ENCODE results near the gene RAET1E. TPM values are rescaled to one million over a fixed set of nuclear protein-coding genes. Genes with fewer than 3 reads are reported as not detected.

Gene RAET1E
- total RNA-seq, 1 donor from 2014 or later, result not detected

DNA sequence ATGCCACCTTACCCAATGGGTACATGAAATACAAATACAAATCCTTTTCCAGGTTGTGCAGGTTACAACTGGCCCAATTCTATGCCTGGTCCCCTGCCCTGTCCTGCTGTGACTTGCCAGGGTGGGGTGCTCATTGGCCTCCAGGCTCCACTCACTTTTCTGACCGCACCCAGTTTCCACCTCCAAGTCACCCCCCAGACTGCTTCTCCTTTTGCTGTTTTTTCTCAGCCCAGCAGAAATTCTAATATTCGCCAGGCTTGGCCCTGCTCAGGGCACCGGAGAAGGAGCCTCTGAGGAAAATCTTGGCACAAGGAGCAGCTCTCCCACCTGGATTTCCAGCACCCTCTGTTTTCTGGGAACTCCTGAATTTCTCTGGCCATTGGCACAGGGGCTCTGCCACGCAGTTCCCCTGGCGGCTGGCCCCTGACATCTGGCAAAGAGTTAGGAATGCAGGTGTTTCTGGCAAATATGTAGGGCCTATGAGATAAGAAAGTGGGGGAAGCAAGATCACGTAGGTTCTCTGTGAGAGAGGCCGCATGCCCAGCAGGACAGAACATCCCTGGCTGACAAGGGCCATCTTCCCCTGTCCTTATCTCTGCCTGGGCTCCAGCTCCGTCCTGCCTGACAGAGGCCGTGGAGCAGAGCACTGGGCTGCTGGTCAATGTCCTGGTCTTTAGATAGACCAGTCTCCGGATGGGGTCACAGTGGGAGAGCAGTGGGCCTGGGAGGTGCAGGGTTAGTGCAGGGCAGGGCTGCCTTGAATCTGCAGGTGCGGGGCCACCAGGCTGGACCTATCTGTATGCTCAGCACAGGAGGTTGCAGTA is 2.9 kb upstream of the RAET1E start:
- H3K4me3 Mint-ChIP-seq (ENCODE audit: unreplicated experiment), result no peak overlapping the region
- no peaks in the 10 kb centered on the region for H3K27me3 Mint-ChIP-seq (ENCODE audit: low read depth)
- peaks cover 25% of the 10 kb centered on the region for H3K4me1 Mint-ChIP-seq (ENCODE audit: low read depth)
- TF ChIP-seq, protein P1, sequence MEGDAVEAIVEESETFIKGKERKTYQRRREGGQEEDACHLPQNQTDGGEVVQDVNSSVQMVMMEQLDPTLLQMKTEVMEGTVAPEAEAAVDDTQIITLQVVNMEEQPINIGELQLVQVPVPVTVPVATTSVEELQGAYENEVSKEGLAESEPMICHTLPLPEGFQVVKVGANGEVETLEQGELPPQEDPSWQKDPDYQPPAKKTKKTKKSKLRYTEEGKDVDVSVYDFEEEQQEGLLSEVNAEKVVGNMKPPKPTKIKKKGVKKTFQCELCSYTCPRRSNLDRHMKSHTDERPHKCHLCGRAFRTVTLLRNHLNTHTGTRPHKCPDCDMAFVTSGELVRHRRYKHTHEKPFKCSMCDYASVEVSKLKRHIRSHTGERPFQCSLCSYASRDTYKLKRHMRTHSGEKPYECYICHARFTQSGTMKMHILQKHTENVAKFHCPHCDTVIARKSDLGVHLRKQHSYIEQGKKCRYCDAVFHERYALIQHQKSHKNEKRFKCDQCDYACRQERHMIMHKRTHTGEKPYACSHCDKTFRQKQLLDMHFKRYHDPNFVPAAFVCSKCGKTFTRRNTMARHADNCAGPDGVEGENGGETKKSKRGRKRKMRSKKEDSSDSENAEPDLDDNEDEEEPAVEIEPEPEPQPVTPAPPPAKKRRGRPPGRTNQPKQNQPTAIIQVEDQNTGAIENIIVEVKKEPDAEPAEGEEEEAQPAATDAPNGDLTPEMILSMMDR (IDR thresholded peaks at IDR 0.05), result no peak
- no peak overlapping the region for H3K27ac Mint-ChIP-seq (ENCODE audit: unreplicated experiment)
- no peak for DNase-seq (ENCODE audit: low spot score)
- H3K9me3 Mint-ChIP-seq (ENCODE audit: low read depth), result no peaks in the 10 kb centered on the region
- no peaks in the 10 kb centered on the region for H3K36me3 Mint-ChIP-seq (ENCODE audit: low read depth)

DNA sequence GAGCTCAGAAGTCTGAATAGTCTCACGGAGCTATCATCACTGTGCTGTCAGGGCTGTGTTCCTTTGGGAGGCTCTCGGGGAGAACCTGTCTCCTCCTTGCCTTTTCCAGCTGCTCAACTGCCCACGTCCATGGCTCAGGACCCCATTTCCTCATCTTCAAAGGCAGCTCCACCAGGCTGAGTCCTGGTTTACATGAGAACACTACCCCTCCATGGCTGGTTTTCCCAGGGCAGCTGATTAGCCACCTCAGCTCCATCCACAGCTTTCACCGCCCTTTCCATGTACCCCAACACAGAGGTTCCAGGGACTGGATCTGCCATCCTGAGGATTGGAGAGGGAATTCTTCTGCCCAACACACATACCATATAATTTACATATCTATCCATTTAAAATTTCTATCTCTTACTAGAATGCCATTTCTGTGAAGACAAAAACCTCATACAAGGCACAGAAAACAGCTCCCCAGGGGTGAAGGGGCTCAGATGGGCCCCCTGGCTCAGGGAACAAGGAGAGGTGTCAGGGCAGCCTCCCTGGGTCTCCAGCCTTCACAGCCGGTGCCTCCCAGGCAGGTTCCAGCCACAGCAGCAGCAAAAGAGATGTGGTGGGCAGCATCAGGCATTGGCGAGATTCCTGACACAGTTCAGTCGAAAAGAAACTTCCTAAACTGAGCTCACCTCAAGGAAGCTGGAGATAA is 2.2 kb upstream of the RAET1E start:
- DNase-seq (ENCODE audit: low spot score), result no peak
- no peaks in the 10 kb centered on the region for H3K9me3 Mint-ChIP-seq (ENCODE audit: low read depth)
- H3K36me3 Mint-ChIP-seq (ENCODE audit: low read depth), result no peaks in the 10 kb centered on the region
- H3K4me3 Mint-ChIP-seq (ENCODE audit: unreplicated experiment), result no peak overlapping the region
- H3K4me1 Mint-ChIP-seq (ENCODE audit: low read depth), result peaks cover 33% of the 10 kb centered on the region
- H3K27ac Mint-ChIP-seq (ENCODE audit: unreplicated experiment), result no peak overlapping the region
- H3K27me3 Mint-ChIP-seq (ENCODE audit: low read depth), result no peaks in the 10 kb centered on the region
- TF ChIP-seq, protein P1 (IDR thresholded peaks at IDR 0.05), result no peak

DNA sequence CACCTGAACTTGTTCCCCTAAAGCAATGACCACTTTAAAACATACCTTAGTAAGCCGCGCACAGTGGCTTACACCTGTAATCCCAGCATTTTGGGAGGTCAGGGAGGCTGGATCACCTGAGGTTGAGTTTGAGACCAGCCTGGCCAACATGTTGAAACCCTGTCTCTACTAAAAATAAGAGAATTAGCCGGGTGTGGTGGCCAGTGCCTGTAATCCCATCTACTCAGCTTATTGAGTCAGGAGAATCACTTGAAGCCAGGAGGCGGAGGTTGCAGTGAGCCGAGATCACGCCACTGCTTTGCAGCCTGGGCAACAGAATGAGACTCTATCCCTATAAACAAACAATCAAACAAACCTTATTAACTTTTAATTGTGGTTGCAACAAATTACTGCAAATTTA is 1.6 kb upstream of the RAET1E start:
- Mint-ChIP-seq H3K4me3 (ENCODE audit: unreplicated experiment) (no peak overlapping the region), H3K27me3 (ENCODE audit: low read depth) (no peaks in the 10 kb centered on the region), H3K36me3 (ENCODE audit: low read depth) (no peaks in the 10 kb centered on the region), H3K27ac (ENCODE audit: unreplicated experiment) (no peak overlapping the region), H3K4me1 (ENCODE audit: low read depth) (peaks cover 38% of the 10 kb centered on the region), H3K9me3 (ENCODE audit: low read depth) (no peaks in the 10 kb centered on the region)
- DNase-seq (ENCODE audit: low spot score), result no peak
- TF ChIP-seq, protein P1 (IDR thresholded peaks at IDR 0.05), result no peak

DNA sequence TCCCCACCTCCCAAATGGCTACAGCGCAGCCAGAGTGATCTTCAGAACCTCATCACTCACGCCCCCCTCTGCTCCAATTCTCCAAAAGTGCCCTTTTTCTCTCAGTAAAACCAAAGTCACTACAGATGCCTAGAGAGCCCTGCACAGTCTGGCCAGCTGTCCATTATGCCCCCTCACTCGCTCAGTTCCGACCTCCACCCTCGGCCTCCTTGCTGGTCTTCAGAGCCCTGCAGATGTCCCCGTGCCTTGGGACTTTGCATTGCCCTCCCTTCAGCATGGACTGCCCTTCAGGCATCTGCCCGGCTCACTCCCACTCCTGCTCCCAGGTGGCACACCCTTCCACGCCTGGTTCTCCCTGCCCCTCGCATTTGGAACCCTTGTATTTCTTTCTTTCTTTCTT is 1.1 kb upstream of the RAET1E start:
- no peaks in the 10 kb centered on the region for H3K9me3 Mint-ChIP-seq (ENCODE audit: low read depth)
- peaks cover 39% of the 10 kb centered on the region for H3K4me1 Mint-ChIP-seq (ENCODE audit: low read depth)

More for the DNA sequence above, 1.1 kb upstream of the RAET1E start:
- Mint-ChIP-seq H3K27ac (ENCODE audit: unreplicated experiment) (no peak overlapping the region), H3K36me3 (ENCODE audit: low read depth) (no peaks in the 10 kb centered on the region), H3K4me3 (ENCODE audit: unreplicated experiment) (no peak overlapping the region), H3K27me3 (ENCODE audit: low read depth) (no peaks in the 10 kb centered on the region)
- no peak for DNase-seq (ENCODE audit: low spot score)
- TF ChIP-seq, protein P1 (IDR thresholded peaks at IDR 0.05), result no peak
